ENCODE data around the gene KLF16. TPM values are rescaled to one million over a fixed set of nuclear protein-coding genes. Genes with fewer than 3 reads are reported as not detected.

The KLF16 gene
- total and polyA plus RNA-seq, 10 of the 15 experiments (the other 5 are each of a cell fraction or from before 2014, with no cell fraction given), result 0.03 to 41.2 (median 2.6) TPM

DNA sequence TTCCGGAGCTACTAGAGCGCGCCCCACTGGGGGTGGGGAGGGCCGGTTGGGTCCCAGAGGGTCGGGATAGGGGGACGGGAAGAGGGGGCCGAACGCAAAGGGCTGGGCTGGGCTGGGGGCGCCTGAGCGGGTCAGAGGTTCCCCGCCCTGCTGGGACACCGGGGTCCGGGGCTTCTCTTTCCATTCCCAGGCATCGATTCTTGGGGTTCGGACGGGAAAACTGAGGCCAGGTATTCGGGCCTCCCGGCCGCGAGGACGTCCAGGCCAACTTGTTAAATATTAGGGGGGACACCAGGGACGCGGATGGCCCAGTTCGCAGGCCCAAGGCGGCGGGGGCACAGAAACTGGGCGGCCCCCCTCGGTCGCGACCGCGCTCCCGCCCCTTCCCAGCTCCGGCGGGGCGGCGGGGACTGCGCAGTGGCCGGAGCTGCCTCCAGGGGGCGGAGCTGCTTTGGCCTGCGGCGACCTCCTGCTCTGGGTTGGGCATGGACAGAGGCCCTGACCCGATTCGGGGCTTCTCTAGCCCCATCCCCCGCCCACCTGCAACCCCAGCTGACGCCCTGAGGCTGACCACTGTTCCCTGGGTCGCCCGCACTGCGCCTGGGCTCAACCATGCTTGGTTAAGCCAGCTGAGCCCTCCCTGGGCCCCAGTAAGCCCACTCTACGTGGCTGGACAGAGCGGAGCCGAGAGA is 1.2 kb upstream of the KLF16 start:
- CTCF ChIA-PET, result interaction anchor here (0.7 to 1.6 kb wide), 14 partner anchors 11 to 219 kb away, joined by 3 to 19 read pairs (median 4); partner anchors contain the start of genes ABHD17A and REXO1
- POLR2A ChIA-PET, result interaction anchor here (0.6 to 2.0 kb wide), 10 partner anchors 10 to 406 kb away, joined by 3 to 11 read pairs (median 4); partner anchors contain the start of genes ABHD17A and MOB3A
- peaks cover 38% of the 10 kb centered on the region for H3K79me2 ChIP-seq (ENCODE audit: control insufficient read depth, insufficient read depth, low read length)
- in situ Hi-C loops (cut with MboI), result loop anchor here (25.0 kb wide), 1 partner anchor 1498 kb away; the partner anchor contains the start of gene NFIC
- RAD21 ChIA-PET (ENCODE audit: unreplicated experiment), result interaction anchor here (0.6 to 1.5 kb wide), 15 partner anchors 8 to 287 kb away, joined by 3 to 16 read pairs (median 4); partner anchors contain the start of gene AP3D1
- SMC1A ChIA-PET (ENCODE audit: uncharacterized antibody, unreplicated experiment), result interaction anchor here (1.0 to 2.5 kb wide), 3 partner anchors 10 to 39 kb away, joined by 4 to 9 read pairs (median 6); no protein-coding TSS in a partner anchor
- DNase-seq (ENCODE audit: low read depth, low spot score) (no peak), ATAC-seq (peak; percentile 84), FAIRE-seq (peak; percentile 88)
- H3K4me2 ChIP-seq (ENCODE audit: control insufficient read depth, insufficient read depth), result peak overlapping the region; percentile 81
- WGBS (ENCODE audit: insufficient coverage, insufficient replicate concordance, low lambda C conversion rate, missing lambda C conversion rate), result 1% methylated on average over 40 of the region's 52 CpGs
- H3K4me3 ChIP-seq, result peak overlapping the region; percentile 93
- H3K9ac ChIP-seq (ENCODE audit: control insufficient read depth, insufficient read depth, low read length), result peak overlapping the region; percentile 96
- H3K9me3 ChIP-seq (replicated peaks; ENCODE audit: control insufficient read depth, insufficient read depth, low read length), result no peaks in the 10 kb centered on the region
- intact Hi-C loops (cut with micrococcal nuclease; ENCODE audit: unreplicated experiment), result loop anchor here (1.0 to 2.0 kb wide), 2 partner anchors 41 to 64 kb away; partner anchors contain the start of genes ADAT3 and SCAMP4
- H3K36me3 ChIP-seq (ENCODE audit: control insufficient read depth in 2 of 2, insufficient read depth in 2 of 2, low read length in 1 of 2), result no peaks in the 10 kb centered on the region
- H3K27me3 ChIP-seq (replicated peaks in 1 of 2; ENCODE audit: control insufficient read depth in 2 of 2, insufficient read depth in 2 of 2, low read length in 1 of 2), result no peaks in the 10 kb centered on the region
- peak overlapping the region; percentile 95 for H3K27ac ChIP-seq (ENCODE audit: control insufficient read depth, insufficient read depth)
- H3K4me1 ChIP-seq (ENCODE audit: control insufficient read depth, insufficient read depth, low read length), result peaks cover 8% of the 10 kb centered on the region
- BruUV-seq (replicated peaks), result TSS peak; percentile 95
- H4K20me1 ChIP-seq (ENCODE audit: control insufficient read depth, insufficient read depth), result peaks cover 6% of the 10 kb centered on the region; the same call in 1 of the 2 replicates
- H2AFZ ChIP-seq (ENCODE audit: control insufficient read depth, low read depth, low read length), result peak overlapping the region; percentile 77; the same call in 1 of the 2 replicates
- no peak for TF ChIP-seq ELK1 (IDR thresholded peaks at IDR 0.05; ENCODE audit: low read depth, low read length)
- peak; percentile 75 for TF ChIP-seq BACH1 (IDR thresholded peaks at IDR 0.05; ENCODE audit: borderline replicate concordance)
- peak; percentile 68 for TF ChIP-seq RAD21 (IDR thresholded peaks at IDR 0.05; ENCODE audit: insufficient read depth, low read depth, low read length)
- 0 out of 4 replicates have a peak, but pooled peaks of 1 of the 2 experiments have one; percentile 26 for TF ChIP-seq EP300 (IDR thresholded peaks at IDR 0.05; ENCODE audit: borderline replicate concordance in 1 of 2, control insufficient read depth in 1 of 2, low read depth in 2 of 2, low read length in 2 of 2)
- TF ChIP-seq EZH2 (IDR thresholded peaks at IDR 0.05; ENCODE audit: borderline replicate concordance, control insufficient read depth, low read depth, low read length), result no peak
- peak; percentile 55; the same call in 1 of the 2 replicates for TF ChIP-seq TCF12 (IDR thresholded peaks at IDR 0.05; ENCODE audit: low read depth, low read length)
- TF ChIP-seq, protein P1, sequence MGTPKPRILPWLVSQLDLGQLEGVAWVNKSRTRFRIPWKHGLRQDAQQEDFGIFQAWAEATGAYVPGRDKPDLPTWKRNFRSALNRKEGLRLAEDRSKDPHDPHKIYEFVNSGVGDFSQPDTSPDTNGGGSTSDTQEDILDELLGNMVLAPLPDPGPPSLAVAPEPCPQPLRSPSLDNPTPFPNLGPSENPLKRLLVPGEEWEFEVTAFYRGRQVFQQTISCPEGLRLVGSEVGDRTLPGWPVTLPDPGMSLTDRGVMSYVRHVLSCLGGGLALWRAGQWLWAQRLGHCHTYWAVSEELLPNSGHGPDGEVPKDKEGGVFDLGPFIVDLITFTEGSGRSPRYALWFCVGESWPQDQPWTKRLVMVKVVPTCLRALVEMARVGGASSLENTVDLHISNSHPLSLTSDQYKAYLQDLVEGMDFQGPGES (IDR thresholded peaks at IDR 0.05), result no peak
- TF ChIP-seq BCL3 (IDR thresholded peaks at IDR 0.05; ENCODE audit: borderline replicate concordance, insufficient read depth, low read depth, low read length, poor library complexity, severe bottlenecking), result peak; percentile 12
- TF ChIP-seq MEF2A (IDR thresholded peaks at IDR 0.05; ENCODE audit: insufficient read depth, low read depth, low read length), result no peak
- TF ChIP-seq, protein P2, sequence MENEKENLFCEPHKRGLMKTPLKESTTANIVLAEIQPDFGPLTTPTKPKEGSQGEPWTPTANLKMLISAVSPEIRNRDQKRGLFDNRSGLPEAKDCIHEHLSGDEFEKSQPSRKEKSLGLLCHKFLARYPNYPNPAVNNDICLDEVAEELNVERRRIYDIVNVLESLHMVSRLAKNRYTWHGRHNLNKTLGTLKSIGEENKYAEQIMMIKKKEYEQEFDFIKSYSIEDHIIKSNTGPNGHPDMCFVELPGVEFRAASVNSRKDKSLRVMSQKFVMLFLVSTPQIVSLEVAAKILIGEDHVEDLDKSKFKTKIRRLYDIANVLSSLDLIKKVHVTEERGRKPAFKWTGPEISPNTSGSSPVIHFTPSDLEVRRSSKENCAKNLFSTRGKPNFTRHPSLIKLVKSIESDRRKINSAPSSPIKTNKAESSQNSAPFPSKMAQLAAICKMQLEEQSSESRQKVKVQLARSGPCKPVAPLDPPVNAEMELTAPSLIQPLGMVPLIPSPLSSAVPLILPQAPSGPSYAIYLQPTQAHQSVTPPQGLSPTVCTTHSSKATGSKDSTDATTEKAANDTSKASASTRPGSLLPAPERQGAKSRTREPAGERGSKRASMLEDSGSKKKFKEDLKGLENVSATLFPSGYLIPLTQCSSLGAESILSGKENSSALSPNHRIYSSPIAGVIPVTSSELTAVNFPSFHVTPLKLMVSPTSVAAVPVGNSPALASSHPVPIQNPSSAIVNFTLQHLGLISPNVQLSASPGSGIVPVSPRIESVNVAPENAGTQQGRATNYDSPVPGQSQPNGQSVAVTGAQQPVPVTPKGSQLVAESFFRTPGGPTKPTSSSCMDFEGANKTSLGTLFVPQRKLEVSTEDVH (IDR thresholded peaks at IDR 0.05; ENCODE audit: low read depth, partially characterized antibody), result no peak
- peak; percentile 39 to 43; a peak in 2 of 4 replicates for TF ChIP-seq IKZF2 (IDR thresholded peaks at IDR 0.05)
- TF ChIP-seq BMI1 (IDR thresholded peaks at IDR 0.05; ENCODE audit: borderline replicate concordance), result no peak
